ENCODE measurements around the gene DDX24.

- TF ChIP-seq CTCF (conservative IDR thresholded peaks at IDR 0.05; ENCODE audit: low read length), result no peak
- no peak for TF ChIP-seq EZH2phosphoT487 (IDR thresholded peaks at IDR 0.05; ENCODE audit: borderline replicate concordance, low read depth, low read length)
Observed at GRCh38 chr14:94075008-94075407, 6.0 kb downstream of the DDX24 start.

Measured in OCI-LY7 (cell line).